Chondrocyte (in vitro differentiated cells): ENCODE measurements around the gene EIF5A. TPM values are rescaled to one million over a fixed set of nuclear protein-coding genes. Genes with fewer than 3 reads are reported as not detected.
A peak's percentile ranks its signal among the peaks of the same experiment; 100 is the strongest.

ENCODE experiments used
- DNase-seq: peaks from one replicate; pipeline ENCODE4 v3.0.0; 2021; ENCODE audit warnings: mixed read lengths, low spot score
- H3K27ac Mint-ChIP-seq: one replicate; pipeline ENCODE4 v1.8.0; 2021; ENCODE audit warnings: mild to moderate bottlenecking, moderate library complexity, mixed read lengths; ENCODE audit not compliant: unreplicated experiment
- H3K27me3 Mint-ChIP-seq: 2 replicates; pipeline ENCODE4 v1.8.0; 2021; ENCODE audit warnings: low read depth, mixed read lengths
- H3K36me3 Mint-ChIP-seq: 2 replicates; pipeline ENCODE4 v1.8.0; 2021; ENCODE audit warnings: low read depth, mixed read lengths
- H3K4me1 Mint-ChIP-seq: 2 replicates; pipeline ENCODE4 v1.8.0; 2021; ENCODE audit warnings: low read depth, mild to moderate bottlenecking, mixed read lengths
- H3K4me3 Mint-ChIP-seq: one replicate; pipeline ENCODE4 v1.8.0; 2021; ENCODE audit warnings: mild to moderate bottlenecking, moderate library complexity, mixed read lengths; ENCODE audit not compliant: unreplicated experiment
- H3K9me3 Mint-ChIP-seq: 2 replicates; pipeline ENCODE4 v1.8.0; 2021; ENCODE audit warnings: low read depth, mixed read lengths
- total RNA-seq: library from RNA; stranded (reverse); gene quantifications from 3 replicates; pipeline ENCODE4 v1.2.1, GENCODE V29; 2021
- TF ChIP-seq, protein P1 (sequence below): fragments of 200-600 bp; sonication (generic); IDR thresholded peaks from 2 replicates; pipeline ENCODE4 v1.5.0; 2021; ENCODE audit warnings: antibody characterized with exemption, mild to moderate bottlenecking, moderate library complexity

Gene EIF5A
- total RNA-seq, 1 donor from 2014 or later, result 364 TPM

DNA sequence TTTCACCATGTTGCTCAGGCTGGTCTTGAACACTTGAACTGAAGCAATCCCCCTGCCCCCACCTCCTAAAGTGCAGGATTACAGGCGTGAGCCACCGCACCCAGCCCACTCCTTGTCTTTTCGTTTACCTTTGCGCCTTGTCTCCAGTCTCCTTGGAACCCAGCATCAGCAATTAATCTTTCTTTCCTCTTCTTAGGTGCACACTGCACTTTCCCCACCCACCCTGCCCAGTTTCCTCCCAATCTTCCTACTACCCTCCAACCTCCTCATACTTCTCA is 43.7 kb upstream of the EIF5A start:
- Mint-ChIP-seq H3K4me1 (peaks cover 30% of the 10 kb centered on the region), H3K36me3 (peaks cover 3% of the 10 kb centered on the region), H3K27ac (no peak overlapping the region), H3K27me3 (peaks cover 11% of the 10 kb centered on the region), H3K9me3 (no peaks in the 10 kb centered on the region), H3K4me3 (no peak overlapping the region)
- TF ChIP-seq, protein P1, sequence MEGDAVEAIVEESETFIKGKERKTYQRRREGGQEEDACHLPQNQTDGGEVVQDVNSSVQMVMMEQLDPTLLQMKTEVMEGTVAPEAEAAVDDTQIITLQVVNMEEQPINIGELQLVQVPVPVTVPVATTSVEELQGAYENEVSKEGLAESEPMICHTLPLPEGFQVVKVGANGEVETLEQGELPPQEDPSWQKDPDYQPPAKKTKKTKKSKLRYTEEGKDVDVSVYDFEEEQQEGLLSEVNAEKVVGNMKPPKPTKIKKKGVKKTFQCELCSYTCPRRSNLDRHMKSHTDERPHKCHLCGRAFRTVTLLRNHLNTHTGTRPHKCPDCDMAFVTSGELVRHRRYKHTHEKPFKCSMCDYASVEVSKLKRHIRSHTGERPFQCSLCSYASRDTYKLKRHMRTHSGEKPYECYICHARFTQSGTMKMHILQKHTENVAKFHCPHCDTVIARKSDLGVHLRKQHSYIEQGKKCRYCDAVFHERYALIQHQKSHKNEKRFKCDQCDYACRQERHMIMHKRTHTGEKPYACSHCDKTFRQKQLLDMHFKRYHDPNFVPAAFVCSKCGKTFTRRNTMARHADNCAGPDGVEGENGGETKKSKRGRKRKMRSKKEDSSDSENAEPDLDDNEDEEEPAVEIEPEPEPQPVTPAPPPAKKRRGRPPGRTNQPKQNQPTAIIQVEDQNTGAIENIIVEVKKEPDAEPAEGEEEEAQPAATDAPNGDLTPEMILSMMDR, result no peak
- no peak for DNase-seq

DNA sequence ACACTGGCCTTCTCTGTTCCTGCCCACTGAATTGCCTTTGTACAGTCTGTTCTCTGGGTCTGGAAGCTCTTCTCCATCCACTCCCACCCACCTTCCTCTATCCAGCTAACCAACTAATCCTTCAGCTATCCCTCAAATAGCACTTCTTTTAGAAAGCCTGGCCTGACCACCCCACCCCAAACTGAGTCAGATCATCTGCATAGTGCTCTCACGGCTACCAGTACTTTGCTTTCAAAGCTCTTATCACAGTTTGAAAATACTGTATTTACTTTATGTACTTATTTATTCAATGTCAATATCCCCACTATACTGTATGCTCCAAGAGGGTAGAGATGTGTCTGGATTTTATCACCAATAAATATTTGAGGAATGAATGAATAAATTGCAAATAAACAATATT is 40.6 kb upstream of the EIF5A start:
- Mint-ChIP-seq H3K4me3 (no peak overlapping the region), H3K36me3 (no peaks in the 10 kb centered on the region), H3K27me3 (peaks cover 10% of the 10 kb centered on the region), H3K9me3 (no peaks in the 10 kb centered on the region), H3K27ac (no peak overlapping the region), H3K4me1 (peaks cover 29% of the 10 kb centered on the region)
- no peak for DNase-seq
- TF ChIP-seq, protein P1, result no peak

DNA sequence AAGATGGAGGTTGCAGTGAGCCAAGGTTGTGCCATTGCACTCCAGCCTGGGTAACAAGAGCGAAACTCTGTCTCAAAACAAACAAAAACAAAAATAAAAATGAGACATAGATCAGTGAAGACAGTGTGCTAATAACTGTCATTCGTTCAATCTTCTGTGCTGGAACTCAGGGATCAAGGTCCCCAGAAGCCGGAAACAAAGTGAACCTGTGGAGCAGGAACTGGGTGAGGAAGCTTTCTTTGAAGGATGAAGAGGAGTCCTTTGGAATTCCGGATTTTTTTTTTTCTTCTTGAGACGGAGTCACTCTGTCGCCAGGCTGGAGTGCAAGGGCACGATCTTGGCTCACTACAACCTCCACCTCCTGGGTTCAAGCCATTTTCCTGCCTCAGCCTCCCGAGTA is 28.0 kb upstream of the EIF5A start:
- H3K36me3 Mint-ChIP-seq, result no peaks in the 10 kb centered on the region
- TF ChIP-seq, protein P1, result no peak
- H3K4me3 Mint-ChIP-seq, result no peak overlapping the region
- H3K27ac Mint-ChIP-seq, result no peak overlapping the region
- H3K4me1 Mint-ChIP-seq, result peaks cover 17% of the 10 kb centered on the region
- no peaks in the 10 kb centered on the region for H3K27me3 Mint-ChIP-seq
- no peak for DNase-seq
- no peaks in the 10 kb centered on the region for H3K9me3 Mint-ChIP-seq

DNA sequence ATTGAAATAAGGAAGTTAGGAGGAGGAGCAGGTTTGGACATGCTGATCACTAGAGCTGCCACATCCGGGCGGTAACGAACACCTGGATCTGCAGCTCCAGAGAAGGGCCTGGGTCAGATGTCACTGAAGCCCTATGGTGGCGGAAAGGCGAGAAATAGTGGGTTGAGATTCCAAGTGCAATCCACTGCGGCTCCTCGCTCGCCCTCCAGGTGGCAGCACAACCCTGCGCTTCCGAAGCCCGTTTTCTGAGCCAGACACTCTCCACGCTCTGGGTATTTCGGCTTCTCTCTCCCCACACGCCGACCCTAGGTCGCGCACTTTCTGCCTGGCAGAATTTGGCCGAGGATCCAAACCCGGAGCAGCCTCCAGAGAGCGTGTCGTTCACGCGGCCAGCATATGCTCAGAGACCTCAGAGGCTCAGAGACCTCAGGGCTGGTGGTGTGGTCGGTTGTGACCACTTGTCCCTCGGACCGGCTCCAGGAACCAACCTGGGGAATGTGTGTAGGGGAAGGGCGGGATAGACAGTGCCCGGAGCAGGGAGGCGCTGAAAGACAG is 26.8 kb upstream of the EIF5A start:
- TF ChIP-seq, protein P1, result peak; percentile 90
- peaks cover under 1% of the 10 kb centered on the region for H3K27me3 Mint-ChIP-seq
- H3K4me1 Mint-ChIP-seq, result peaks cover 17% of the 10 kb centered on the region
- peak overlapping the region; percentile 89 for H3K27ac Mint-ChIP-seq
- H3K9me3 Mint-ChIP-seq, result no peaks in the 10 kb centered on the region
- no peak for DNase-seq
- H3K4me3 Mint-ChIP-seq, result peak overlapping the region; percentile 75
- H3K36me3 Mint-ChIP-seq, result no peaks in the 10 kb centered on the region

DNA sequence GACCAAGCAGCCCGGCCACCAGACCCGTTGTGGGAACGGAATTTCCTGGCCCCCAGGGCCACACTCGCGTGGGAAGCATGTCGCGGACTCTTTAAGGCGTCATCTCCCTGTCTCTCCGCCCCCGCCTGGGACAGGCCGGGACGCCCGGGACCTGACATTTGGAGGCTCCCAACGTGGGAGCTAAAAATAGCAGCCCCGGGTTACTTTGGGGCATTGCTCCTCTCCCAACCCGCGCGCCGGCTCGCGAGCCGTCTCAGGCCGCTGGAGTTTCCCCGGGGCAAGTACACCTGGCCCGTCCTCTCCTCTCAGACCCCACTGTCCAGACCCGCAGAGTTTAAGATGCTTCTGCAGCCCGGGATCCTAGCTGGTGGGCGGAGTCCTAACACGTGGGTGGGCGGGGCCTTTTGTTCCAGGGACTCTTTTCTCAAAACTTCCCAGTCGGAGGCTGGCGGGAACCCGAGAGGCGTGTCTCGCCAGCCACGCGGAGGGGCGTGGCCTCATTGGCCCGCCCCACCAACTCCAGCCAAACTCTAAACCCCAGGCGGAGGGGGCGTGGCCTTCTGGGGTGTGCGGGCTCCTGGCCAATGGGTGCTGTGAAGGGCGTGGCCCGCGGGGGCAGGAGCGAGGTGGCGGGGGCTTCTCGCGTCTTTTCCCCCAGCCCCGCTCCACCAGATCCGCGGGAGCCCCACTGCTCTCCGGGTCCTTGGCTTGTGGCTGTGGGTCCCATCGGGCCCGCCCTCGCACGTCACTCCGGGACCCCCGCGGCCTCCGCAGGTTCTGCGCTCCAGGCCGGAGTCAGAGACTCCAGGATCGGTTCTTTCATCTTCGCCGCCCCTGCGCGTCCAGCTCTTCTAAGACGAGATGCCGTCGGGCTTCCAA is 26.1 kb upstream of the EIF5A start, which contains the start of gene SLC2A4:
TSS of gene SLC2A4 (plus strand) at position 645 of the 879 bp plus-strand sequence. CDS start at position 862, 217 bp downstream.
- peak within 1 kb of the TSS; percentile 89 for H3K27ac Mint-ChIP-seq
- peaks cover 7% of the 10 kb centered on the region for H3K27me3 Mint-ChIP-seq

More for the DNA sequence above, 26.1 kb upstream of the EIF5A start, which contains the start of gene SLC2A4:
- Mint-ChIP-seq H3K36me3 (no peaks in the 10 kb centered on the region), H3K9me3 (no peaks in the 10 kb centered on the region), H3K4me1 (peaks cover 17% of the 10 kb centered on the region), H3K4me3 (peak within 1 kb of the TSS; percentile 75)
- TF ChIP-seq, protein P1, result no peak
- DNase-seq, result no peak
